GM21515 (cell line): ENCODE data around the gene RAB11A.

Experiments used
- ATAC-seq: cut with Tn5 transposase; IDR thresholded peaks from one replicate; pipeline ENCODE4 v1.9.1; 2021; ENCODE audit not compliant: unreplicated experiment

The RAB11A gene

GRCh38 chr15:65883571-65883970, 14.3 kb downstream of the RAB11A start:
- no peak for ATAC-seq

- no peak for ATAC-seq
Measured at GRCh38 chr15:65884511-65884910, 15.2 kb downstream of the RAB11A start.

- no peak for ATAC-seq
Measured at GRCh38 chr15:65885668-65886218, 16.5 kb downstream of the RAB11A start.

DNA sequence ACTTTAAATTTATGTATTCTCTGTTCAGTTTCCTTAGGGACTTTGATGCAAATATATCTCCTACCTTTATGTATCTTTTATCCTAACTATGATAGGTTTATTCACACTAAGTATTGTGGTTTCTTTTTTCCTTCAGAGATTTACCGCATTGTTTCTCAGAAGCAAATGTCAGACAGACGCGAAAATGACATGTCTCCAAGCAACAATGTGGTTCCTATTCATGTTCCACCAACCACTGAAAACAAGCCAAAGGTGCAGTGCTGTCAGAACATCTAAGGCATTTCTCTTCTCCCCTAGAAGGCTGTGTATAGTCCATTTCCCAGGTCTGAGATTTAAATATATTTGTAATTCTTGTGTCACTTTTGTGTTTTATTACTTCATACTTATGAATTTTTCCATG, 18.3 kb downstream of the RAB11A start:
- ATAC-seq = no peak

GRCh38 chr15:65888981-65889380, 19.7 kb downstream of the RAB11A start:
- ATAC-seq = no peak

- no peak for ATAC-seq
Measured at GRCh38 chr15:65893060-65893459, 23.8 kb downstream of the RAB11A start.

DNA sequence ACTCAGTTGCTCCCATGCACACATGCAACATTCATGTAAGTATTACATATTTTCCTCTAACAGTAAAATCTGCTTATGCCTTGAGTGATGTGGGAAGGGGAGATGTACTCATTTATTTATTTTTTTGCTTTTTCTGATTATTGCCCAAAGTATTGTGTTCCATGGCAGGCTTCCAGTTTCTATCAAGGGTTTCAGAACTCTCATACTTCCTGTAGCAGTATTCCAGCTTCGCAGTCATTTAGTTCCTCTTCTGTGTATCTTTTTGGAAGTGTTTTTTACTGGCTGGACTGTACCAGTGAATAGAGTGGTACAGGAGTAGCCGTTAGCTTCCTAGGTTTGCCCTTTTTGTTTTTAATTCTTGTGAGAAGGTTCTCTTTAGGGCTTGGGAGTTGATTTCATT, 26.9 kb downstream of the RAB11A start:
- no peak for ATAC-seq

- ATAC-seq = no peak
Measured at GRCh38 chr15:65900488-65900887, 31.2 kb downstream of the RAB11A start.

DNA sequence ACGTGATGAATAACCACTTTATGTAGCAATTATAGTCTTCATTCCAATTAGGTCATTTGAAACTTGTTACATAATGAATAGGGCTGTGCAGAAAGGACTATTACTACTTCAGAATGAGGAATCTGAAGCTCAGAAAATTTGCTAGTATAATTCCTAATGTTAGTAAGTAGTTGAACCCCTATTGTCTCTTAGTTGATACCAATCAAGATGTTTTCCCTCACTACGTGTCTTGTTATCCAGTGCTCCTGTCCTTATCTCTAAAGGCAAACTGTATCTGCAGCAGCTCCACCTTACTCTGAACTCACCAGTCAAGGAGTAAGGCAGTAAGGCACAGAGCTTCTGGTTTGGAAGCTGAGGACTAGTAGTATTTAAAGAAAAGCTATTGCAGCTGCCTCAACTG, 32.0 kb downstream of the RAB11A start:
- no peak for ATAC-seq

DNA sequence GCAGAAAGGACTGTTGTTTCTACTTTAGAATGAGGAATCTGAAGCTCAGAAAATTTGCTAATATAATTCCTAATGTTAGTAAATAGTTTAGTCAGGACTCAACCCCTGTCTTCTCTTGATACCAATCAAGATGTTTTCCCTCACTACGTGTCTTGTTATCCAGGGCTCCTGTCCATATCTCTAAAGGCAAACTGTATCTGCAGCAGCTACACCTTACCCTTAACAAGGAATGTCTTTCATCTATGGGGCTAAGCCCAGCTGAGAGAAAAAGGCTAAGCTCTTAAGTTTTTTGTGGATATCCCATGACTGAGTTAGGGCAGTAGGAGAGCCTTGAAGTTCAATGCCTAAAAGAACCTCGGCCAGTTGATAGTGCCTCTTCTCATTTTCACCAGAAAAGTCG, 32.5 kb downstream of the RAB11A start:
- no peak for ATAC-seq

DNA sequence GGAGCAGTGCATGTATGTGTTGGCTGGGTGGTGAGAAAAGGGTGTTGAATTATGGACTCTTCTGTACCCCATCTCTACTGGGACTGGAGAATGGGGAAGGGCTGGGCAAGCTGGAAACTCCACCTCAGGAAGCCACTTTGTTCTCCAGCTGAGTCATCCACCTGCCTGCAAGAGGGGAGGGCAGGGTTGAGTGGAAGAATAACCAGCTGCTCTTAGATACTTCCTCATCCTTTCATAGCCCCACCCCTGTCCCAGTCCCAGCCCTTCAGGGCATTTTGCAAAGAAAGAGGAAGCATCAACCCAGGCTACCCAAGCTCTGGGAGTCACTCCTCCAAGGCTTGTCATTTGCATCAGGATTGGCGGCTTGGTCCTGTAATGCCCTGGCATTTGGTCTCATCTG, 33.1 kb downstream of the RAB11A start:
- peak; percentile 72 for ATAC-seq

- no peak for ATAC-seq
Measured at GRCh38 chr15:65903296-65904073, 34.2 kb downstream of the RAB11A start.

- no peak for ATAC-seq
Measured at GRCh38 chr15:65904301-65904700, 35.0 kb downstream of the RAB11A start.

DNA sequence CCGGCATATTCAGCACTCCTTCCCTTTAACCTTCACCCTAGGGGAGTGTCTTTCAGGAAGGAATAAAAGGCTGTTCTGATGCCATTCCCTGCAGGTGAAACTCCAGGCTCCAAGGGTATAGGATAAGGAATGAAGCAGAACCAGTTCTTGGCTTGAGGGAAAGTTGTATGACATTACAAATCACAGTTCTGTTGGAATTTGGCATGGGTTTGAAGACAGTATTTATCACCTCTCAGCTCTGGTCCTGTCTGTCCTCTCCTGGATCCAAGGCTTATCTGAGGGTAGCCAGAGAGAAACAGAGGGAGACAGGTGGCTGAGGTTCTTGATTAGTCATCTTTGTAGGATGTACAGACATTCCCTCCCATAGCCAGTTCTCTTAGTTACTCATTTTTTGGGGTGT, 37.1 kb downstream of the RAB11A start:
- no peak for ATAC-seq

DNA sequence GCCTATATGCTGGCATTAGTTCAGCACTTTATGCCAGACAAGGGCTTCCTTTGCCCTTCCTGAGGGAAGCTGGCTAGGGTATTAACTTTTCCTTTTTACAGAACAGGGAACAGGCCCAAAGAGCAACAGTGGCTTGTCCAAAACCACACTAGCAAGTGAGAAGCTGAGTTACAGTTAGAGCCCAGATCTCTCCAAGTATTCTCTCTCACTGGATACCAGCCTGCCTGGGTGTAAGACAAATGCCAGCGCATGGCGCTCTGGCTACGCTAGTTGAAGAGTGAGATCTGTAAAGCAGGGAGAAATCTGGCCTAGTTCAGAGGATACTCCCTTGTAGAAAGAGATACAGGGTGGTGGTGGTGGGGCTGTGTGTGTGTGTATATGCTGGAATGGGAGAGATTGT, 38.4 kb downstream of the RAB11A start:
- no peak for ATAC-seq

DNA sequence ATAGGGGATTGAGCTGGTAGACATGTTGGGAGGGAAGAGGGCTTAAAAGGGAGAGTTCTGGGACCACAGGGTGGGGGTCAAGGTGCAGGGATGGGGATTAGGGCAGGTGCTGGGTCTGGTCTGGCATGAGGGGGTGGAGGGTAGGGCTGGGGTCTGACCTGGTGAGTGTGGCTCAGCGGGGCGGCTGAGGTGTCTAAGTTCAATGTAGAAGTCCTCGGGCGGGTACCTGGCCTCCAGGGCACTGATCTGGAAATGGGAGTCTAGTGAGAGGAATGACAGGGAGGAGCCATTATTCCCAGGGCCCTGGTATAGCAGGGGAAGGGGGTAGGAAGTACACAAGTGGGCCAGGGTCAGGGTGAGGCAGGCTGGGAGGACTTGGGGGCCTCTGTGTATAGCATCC, 39.6 kb downstream of the RAB11A start:
- ATAC-seq = no peak

DNA sequence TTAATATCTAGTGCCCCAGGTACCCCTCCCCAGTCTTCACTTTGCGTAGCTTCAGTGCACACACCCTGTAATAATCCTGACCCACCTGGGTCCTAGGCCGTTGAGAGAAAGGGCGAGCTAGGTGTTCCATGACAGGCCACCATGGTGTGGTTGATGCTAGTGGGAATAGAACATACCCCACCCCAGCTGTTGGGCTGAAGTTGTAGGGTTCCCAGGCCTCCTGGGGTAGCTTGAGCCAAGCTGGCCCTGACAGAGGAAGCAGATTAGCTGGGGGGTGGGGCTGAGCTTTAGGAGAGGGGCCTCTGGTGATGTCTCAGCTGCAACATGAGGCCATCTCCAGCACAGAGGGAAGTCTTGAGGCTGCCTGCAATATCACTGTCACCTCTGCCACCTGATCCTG, 40.5 kb downstream of the RAB11A start:
- no peak for ATAC-seq

GRCh38 chr15:65910341-65910740, 41.0 kb downstream of the RAB11A start:
- ATAC-seq = no peak

- no peak for ATAC-seq
Measured at GRCh38 chr15:65912235-65912634, 42.9 kb downstream of the RAB11A start.

- ATAC-seq = no peak
Measured at GRCh38 chr15:65913631-65914199, 44.4 kb downstream of the RAB11A start.

DNA sequence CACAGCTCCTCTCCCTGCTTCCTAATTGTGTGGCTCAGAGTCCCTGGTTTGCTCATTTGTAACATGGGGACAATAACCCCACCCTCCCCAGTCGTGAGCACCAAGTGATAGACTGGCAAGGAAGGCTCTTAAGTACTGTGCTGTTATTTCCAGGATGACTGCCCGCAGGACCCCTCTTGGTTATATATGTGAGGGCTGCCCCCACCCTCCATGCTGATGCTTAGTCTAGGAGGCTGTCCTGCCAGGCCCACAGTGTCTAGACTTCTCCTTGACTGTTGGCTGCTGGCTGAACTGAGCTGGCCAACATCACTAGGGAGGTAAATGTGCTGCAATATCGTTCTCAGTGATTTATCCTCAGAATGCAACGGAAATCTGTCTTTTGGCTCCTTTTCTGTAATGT, 45.1 kb downstream of the RAB11A start:
- no peak for ATAC-seq
